Colonic mucosa (tissue), 4 donors: ENCODE results near the gene MAGI2. TPM values are rescaled to one million over a fixed set of nuclear protein-coding genes. Genes with fewer than 3 reads are reported as not detected.

Experiments
- DNase-seq: peaks from one replicate; pipeline ENCODE4 v3.0.0-alpha.2; 2020
- H3K27ac ChIP-seq: fragments of 200-600 bp; one replicate; pipeline ENCODE4 v1.8.0; 2021
- H3K27me3 ChIP-seq: fragments of 200-600 bp; one replicate; pipeline ENCODE4 v1.8.0; 2021
- H3K36me3 ChIP-seq: fragments of 200-600 bp; one replicate; pipeline ENCODE4 v1.8.0; 2021
- H3K4me1 ChIP-seq: fragments of 200-600 bp; one replicate; pipeline ENCODE4 v1.8.0; 2021; ENCODE audit warnings: mild to moderate bottlenecking
- H3K4me3 ChIP-seq: fragments of 200-600 bp; one replicate; pipeline ENCODE4 v1.8.0; 2021
- H3K9ac ChIP-seq, 2 donors: one replicate each; pipeline ENCODE4 v1.7.0; 2013; ENCODE audit warnings: control low read depth in 2 of 2, low read depth in 2 of 2, low read length in 2 of 2
- H3K9me3 ChIP-seq: fragments of 200-600 bp; one replicate; pipeline ENCODE4 v1.8.0; 2021
- CTCF ChIP-seq: fragments of 200-600 bp; IDR thresholded peaks from one replicate; pipeline ENCODE4 v1.8.0; 2022; ENCODE audit warnings: antibody characterized with exemption, mild to moderate bottlenecking
- intact Hi-C: fragments of 100-400 bp; cut with DNase I; formaldehyde crosslinking; loops from one replicate; pipeline ENCODE4 v1.14.1; 2022
- total RNA-seq, 2 donors: library from RNA; stranded (reverse); fragmentation: NEBNext Ultra II Directional in 1 of 2; extraction: Animal tissue kit (Norgen Biotek cat#: 25700) in 1 of 2; gene quantifications; one replicate each; pipeline ENCODE4 v1.2.1, GENCODE V29; 2021
- donor health status: healthy.
- donor health status: DM: no; HTN: no; CAD: no.
- donor health status: DM: no; HTN: no; CAD: no.

The MAGI2 gene
- total RNA-seq, 2 donors from 2014 or later: 1.1 to 2.4 TPM

- Histone ChIP-seq H3K4me3 (no peak overlapping the region), H3K27me3 (no peaks in the 10 kb centered on the region), H3K9me3 (no peaks in the 10 kb centered on the region), H3K9ac (no peak overlapping the region), H3K27ac (no peak overlapping the region), H3K4me1 (no peaks in the 10 kb centered on the region), H3K36me3 (no peaks in the 10 kb centered on the region)
- intact Hi-C loops: no loop called here
- no peak for TF ChIP-seq CTCF
- no peak for DNase-seq
Measured at GRCh38 chr7:79285756-79286155, 167.7 kb downstream of the MAGI2 start.

- no peaks in the 10 kb centered on the region for H3K9me3 ChIP-seq
- no peak overlapping the region for H3K4me3 ChIP-seq
- no peak for TF ChIP-seq CTCF
- no peaks in the 10 kb centered on the region for H3K36me3 ChIP-seq
- intact Hi-C loops: no loop called here
- no peak for DNase-seq
- no peak overlapping the region for H3K9ac ChIP-seq
- no peak overlapping the region for H3K27ac ChIP-seq
- no peaks in the 10 kb centered on the region for H3K4me1 ChIP-seq
- H3K27me3 ChIP-seq: no peaks in the 10 kb centered on the region
Measured at GRCh38 chr7:79284211-79284610, 169.3 kb downstream of the MAGI2 start.

- no peak overlapping the region for H3K9ac ChIP-seq
- intact Hi-C loops: no loop called here
- no peak overlapping the region for H3K4me3 ChIP-seq
- no peaks in the 10 kb centered on the region for H3K4me1 ChIP-seq
- H3K27me3 ChIP-seq: no peaks in the 10 kb centered on the region
- TF ChIP-seq CTCF: no peak
- H3K27ac ChIP-seq: no peak overlapping the region
- H3K9me3 ChIP-seq: no peaks in the 10 kb centered on the region
- no peaks in the 10 kb centered on the region for H3K36me3 ChIP-seq
- no peak for DNase-seq
Measured at GRCh38 chr7:79282882-79283602, 170.4 kb downstream of the MAGI2 start.

- Histone ChIP-seq H3K27me3 (no peaks in the 10 kb centered on the region), H3K9me3 (no peaks in the 10 kb centered on the region), H3K4me3 (no peak overlapping the region), H3K27ac (no peak overlapping the region), H3K9ac (no peak overlapping the region), H3K36me3 (no peaks in the 10 kb centered on the region), H3K4me1 (no peaks in the 10 kb centered on the region)
- TF ChIP-seq CTCF: no peak
- intact Hi-C loops: no loop called here
- no peak for DNase-seq
Measured at GRCh38 chr7:79282070-79282694, 171.3 kb downstream of the MAGI2 start.

GRCh38 chr7:79281426-79281825 is 172.0 kb downstream of the MAGI2 start:
- Histone ChIP-seq H3K4me1 (no peaks in the 10 kb centered on the region), H3K4me3 (no peak overlapping the region), H3K9ac (no peak overlapping the region), H3K36me3 (no peaks in the 10 kb centered on the region), H3K9me3 (no peaks in the 10 kb centered on the region), H3K27ac (no peak overlapping the region), H3K27me3 (no peaks in the 10 kb centered on the region)
- DNase-seq: no peak
- intact Hi-C loops: no loop called here
- no peak for TF ChIP-seq CTCF
